K562 (cell line): ENCODE data around the gene GRIK3. TPM values are rescaled to one million over a fixed set of nuclear protein-coding genes. Genes with fewer than 3 reads are reported as not detected.

Source experiments
- ATAC-seq: fragments of 200-7000 bp; cut with Tn5 transposase; 3 replicates; pipeline ENCODE4 v1.9.1; 2020; ENCODE audit warnings: moderate library complexity
- BruUV-seq: library from RNA; stranded (reverse); fragments of 400-500 nt; replicated peaks from 2 replicates; lab custom pipeline; 2021; lab: Mats Ljungman, UMichigan
- CTCF ChIA-PET: fragments of 300-600 bp; formaldehyde crosslinking; extraction: SDS; loops from one replicate; lab custom pipeline; 2021; ENCODE audit warnings: low intra/inter-chr PET ratio; lab: Yijun Ruan, JAX
- POLR2A ChIA-PET: fragments of 300-600, 350-650 bp; sonication (Branson Sonifier 250); formaldehyde crosslinking; extraction: SDS; loops from one replicate; lab custom pipeline; 2021; ENCODE audit warnings: antibody characterized with exemption, inconsistent platforms; lab: Yijun Ruan, JAX
- DNase-seq, 4 experiments: peaks; one replicate each; pipeline versions ENCODE4 v3.0.0 to v3.0.0-alpha.2; 2011 to 2018; ENCODE audit warnings: low spot score in 3 of 4, mixed read lengths in 3 of 4; ENCODE audit errors: extremely low read depth in 1 of 4
- FAIRE-seq: peaks from 2 replicates; lab custom pipeline; 2011; peaks lifted over from hg19 to GRCh38; lab: Jason Lieb, UNC
- H2AFZ ChIP-seq: 2 replicates; pipeline ENCODE4 v1.6.0; 2011; ENCODE audit warnings: low read depth, low read length, control low read depth, inconsistent platforms
- H3K27ac ChIP-seq: fragments of 200-600 bp; 3 replicates; pipeline ENCODE4 v1.8.0; 2011; ENCODE audit warnings: low read depth, mild to moderate bottlenecking, control low read depth, inconsistent platforms, low read length, moderate library complexity, mixed read lengths; ENCODE audit errors: extremely low read depth
- H3K27me3 ChIP-seq, 2 experiments: fragments of 300-600 bp in 1 of 2; 2 replicates in 1 of 2; 3 replicates in 1 of 2; pipeline versions ENCODE4 v1.6.0 to v1.8.0; 2011; ENCODE audit warnings: inconsistent platforms in 2 of 2, low read length in 2 of 2, mild to moderate bottlenecking in 1 of 2, mixed read lengths in 1 of 2, moderate library complexity in 1 of 2; ENCODE audit not compliant: control insufficient read depth in 2 of 2, insufficient read depth in 2 of 2
- H3K36me3 ChIP-seq: fragments of 300-600 bp; 3 replicates; pipeline ENCODE4 v1.8.0; 2011; ENCODE audit warnings: mild to moderate bottlenecking, low read length, inconsistent platforms; ENCODE audit not compliant: control insufficient read depth, insufficient read depth
- H3K4me1 ChIP-seq, 2 experiments: fragments of 200-600 bp in 1 of 2; replicated peaks in 1 of 2; 2 replicates in 1 of 2; 3 replicates in 1 of 2; pipeline versions ENCODE4 v1.5.1 to v1.8.0; 2011; ENCODE audit warnings: inconsistent platforms in 2 of 2, low read length in 2 of 2, mild to moderate bottlenecking in 1 of 2, mixed read lengths in 1 of 2, moderate library complexity in 1 of 2; ENCODE audit not compliant: control insufficient read depth in 2 of 2, insufficient read depth in 2 of 2
- H3K4me2 ChIP-seq: 2 replicates; pipeline ENCODE4 v1.6.1; 2011; ENCODE audit warnings: low read length, control low read depth, inconsistent platforms, mixed read lengths; ENCODE audit not compliant: insufficient read depth
- H3K4me3 ChIP-seq: fragments of 200-600 bp; sonication (generic), shearing (Covaris generic); 2 replicates; pipeline ENCODE4 v1.5.1; 2016; ENCODE audit warnings: control low read depth, inconsistent platforms
- H3K79me2 ChIP-seq: fragments of 200-600 bp; 3 replicates; pipeline ENCODE4 v1.8.0; 2011; ENCODE audit warnings: low read length, inconsistent platforms; ENCODE audit not compliant: control insufficient read depth, insufficient read depth
- H3K9ac ChIP-seq, 2 experiments: 2 replicates each; pipeline versions ENCODE4 v1.6.0 to v1.6.1; 2011; ENCODE audit warnings: low read depth in 2 of 2, low read length in 2 of 2, control low read depth in 1 of 2, inconsistent platforms in 1 of 2, mild to moderate bottlenecking in 1 of 2, mixed read lengths in 1 of 2; ENCODE audit not compliant: insufficient read depth in 1 of 2
- H3K9me1 ChIP-seq: one replicate; pipeline ENCODE4 v1.6.0; 2011; ENCODE audit warnings: inconsistent platforms, mild to moderate bottlenecking, low read length, moderate library complexity; ENCODE audit not compliant: control insufficient read depth, insufficient read depth
- H3K9me3 ChIP-seq: replicated peaks from 2 replicates; pipeline ENCODE4 v1.5.1; 2011; ENCODE audit warnings: low read depth, low read length, inconsistent platforms; ENCODE audit not compliant: control insufficient read depth, insufficient read depth
- H4K20me1 ChIP-seq: replicated peaks from 2 replicates; pipeline ENCODE4 v1.6.1; 2011; ENCODE audit warnings: low read length, inconsistent platforms, mixed read lengths; ENCODE audit not compliant: control insufficient read depth, insufficient read depth
- KLF16 ChIP-seq: IDR thresholded peaks from 2 replicates; pipeline ENCODE4 v1.6.1; 2016; ENCODE audit warnings: antibody characterized with exemption
- REST ChIP-seq, 2 experiments: fragments of 450-650 bp; formaldehyde crosslinking in 1 of 2; IDR thresholded peaks; 2 replicates each; pipeline versions ENCODE4 v1.4.0 to v1.6.1; 2014 to 2020; ENCODE audit warnings: mild to moderate bottlenecking in 2 of 2, borderline replicate concordance in 1 of 2, low read depth in 1 of 2
- YY1 ChIP-seq, 3 experiments: IDR thresholded peaks; 2 replicates each; pipeline ENCODE4 v1.6.1; 2011; ENCODE audit warnings: low read length in 2 of 3, mild to moderate bottlenecking in 2 of 3, moderate library complexity in 2 of 3, borderline replicate concordance in 1 of 3, control low read depth in 1 of 3, low read depth in 1 of 3; ENCODE audit not compliant: insufficient read depth in 3 of 3, insufficient replicate concordance in 2 of 3, control insufficient read depth in 1 of 3, insufficient read length in 1 of 3; ENCODE audit errors: extremely low read depth in 1 of 3
- WGBS: fragments of 100-300 bp; shearing (Covaris generic); methylation state at CpG from one replicate; pipeline ENCODE4 v1.1.6; 2016; ENCODE audit warnings: low coverage, mixed read lengths; ENCODE audit not compliant: insufficient coverage; ENCODE audit errors: missing lambda C conversion rate; 5-methylcytosine and 5-hydroxymethylcytosine counted together
- in situ Hi-C: fragments of 300-500 bp; cut with MboI; formaldehyde crosslinking; loops from 4 replicates; pipeline ENCODE4 v1.15.0; 2018; ENCODE audit warnings: inconsistent platforms, mixed read lengths
- intact Hi-C: fragments of 100-400 bp; cut with micrococcal nuclease; formaldehyde crosslinking; loops from 2 replicates; pipeline ENCODE4 v1.14.2; 2022
- polyA plus RNA-seq, 8 experiments: library from polyadenylated mRNA; depleted of rRNA in 4 of 8; stranded (reverse) in 5 of 8; unstranded in 3 of 8; fragments of >200 nt; fragmentation: Nextera tagmentation in 2 of 8; fragmentation: Illumina TruSeq in 1 of 8; extraction: Ambion mirVana in 2 of 8; extraction: Trizol in 1 of 8; gene quantifications; 2 replicates each; pipeline versions ENCODE4 v1.2.1 to v1.2.3, GENCODE V29; 2011 to 2014; ENCODE audit warnings: inconsistent platforms in 1 of 8, missing spikeins in 1 of 8
- total RNA-seq, 7 experiments: library from RNA; depleted of rRNA in 6 of 7; stranded (reverse); fragments of >200 nt in 6 of 7; fragmentation: Illumina TruSeq in 2 of 7; extraction: Trizol in 2 of 7; gene quantifications; 2 replicates each; pipeline versions ENCODE4 v1.2.1 to v1.2.3, GENCODE V29; 2011 to 2021; ENCODE audit warnings: low replicate concordance in 1 of 7

The GRIK3 gene
- total and polyA plus RNA-seq, 9 of the 15 experiments (the other 6 are each of a cell fraction or from before 2014, with no cell fraction given), result not detected

- Histone ChIP-seq H3K27me3 (peaks cover 43 to 80% of the 10 kb centered on the region in 2 experiments; a peak in 4 of 5 replicates), H3K9me1 (no peaks in the 10 kb centered on the region), H3K79me2 (no peaks in the 10 kb centered on the region), H3K4me2 (no peak overlapping the region), H3K9ac (no peak overlapping the region), H3K9me3 (no peaks in the 10 kb centered on the region), H3K4me3 (no peak overlapping the region), H2AFZ (no peak overlapping the region), H4K20me1 (peaks cover 28% of the 10 kb centered on the region), H3K4me1 (no peaks in the 10 kb centered on the region), H3K27ac (no peak overlapping the region), H3K36me3 (no peaks in the 10 kb centered on the region)
- POLR2A ChIA-PET, result interaction anchor here (0.5 to 1.2 kb wide), 4 partner anchors 14 to 71 kb away, joined by 3 to 6 read pairs (median 4); no protein-coding TSS in a partner anchor
- intact Hi-C loops (no loop called here), in situ Hi-C loops (no loop called here)
- CTCF ChIA-PET, result no interaction called here
- FAIRE-seq, result no peak
- ATAC-seq, result no peak
- 3% methylated on average over 6 of the region's 6 CpGs for WGBS
- no peak for DNase-seq
- no peak for TF ChIP-seq YY1 (IDR thresholded peaks at IDR 0.05; ENCODE audit: borderline replicate concordance in 1 of 3, control insufficient read depth in 1 of 3, extremely low read depth in 1 of 3, insufficient read depth in 3 of 3, insufficient read length in 1 of 3, insufficient replicate concordance in 2 of 3, low read depth in 1 of 3, low read length in 2 of 3)
- TF ChIP-seq REST (IDR thresholded peaks at IDR 0.05; ENCODE audit: borderline replicate concordance), result peak; percentile 58
- no peak for TF ChIP-seq REST (CRISPR knock-in tag; IDR thresholded peaks at IDR 0.05; ENCODE audit: low read depth)
- 0 out of 2 replicates have a peak, but pooled peaks have one; percentile 13 for TF ChIP-seq KLF16
- BruUV-seq, result no TSS peak
Observed at GRCh38 chr1:36851087-36851486, 183.2 kb downstream of the GRIK3 start.
